ENCODE results near the gene OSER1. TPM values are rescaled to one million over a fixed set of nuclear protein-coding genes. Genes with fewer than 3 reads are reported as not detected.
A peak's percentile ranks its signal among the peaks of the same experiment; 100 is the strongest.

The OSER1 gene
- total RNA-seq, 1 donor from 2014 or later, result 31.3 TPM

GRCh38 chr20:44171775-44172571 lies 38.6 kb downstream of the OSER1 start:
- peaks cover 0 to 3% (median 0%) of the 10 kb centered on the region in 3 donors for H3K27me3 ChIP-seq (ENCODE audit: control insufficient read depth in 3 of 3, insufficient read depth in 3 of 3, low read length in 3 of 3)
- H3K36me3 ChIP-seq (ENCODE audit: control insufficient read depth in 3 of 3, insufficient read depth in 3 of 3, low read length in 3 of 3), result peaks cover 0 to 4% (median 3%) of the 10 kb centered on the region in 3 donors
- H3K9me3 ChIP-seq (ENCODE audit: control insufficient read depth in 3 of 3, low read length in 3 of 3), result no peaks in the 10 kb centered on the region
- H3K27ac ChIP-seq (ENCODE audit: low read depth, low read length), result peak overlapping the region; percentile 66
- no peak overlapping the region for H3K4me3 ChIP-seq (ENCODE audit: low read length in 3 of 3)
- H3K4me1 ChIP-seq (ENCODE audit: control insufficient read depth in 3 of 3, insufficient read depth in 3 of 3, low read length in 3 of 3), result peaks cover 67 to 80% (median 79%) of the 10 kb centered on the region in 3 donors
- peak overlapping the region; percentile 22 to 47 (median 41) for H3K9ac ChIP-seq (ENCODE audit: low read depth in 1 of 3, low read length in 3 of 3)

- peaks cover 74 to 80% (median 79%) of the 10 kb centered on the region in 3 donors for H3K4me1 ChIP-seq (ENCODE audit: control insufficient read depth in 3 of 3, insufficient read depth in 3 of 3, low read length in 3 of 3)
- H3K9me3 ChIP-seq (ENCODE audit: control insufficient read depth in 3 of 3, low read length in 3 of 3), result no peaks in the 10 kb centered on the region
- peak overlapping the region; percentile 41 to 58 (median 47) for H3K9ac ChIP-seq (ENCODE audit: low read depth in 1 of 3, low read length in 3 of 3)
- H3K27me3 ChIP-seq (ENCODE audit: control insufficient read depth in 3 of 3, insufficient read depth in 3 of 3, low read length in 3 of 3), result peaks cover 0 to 3% (median 0%) of the 10 kb centered on the region in 3 donors
- H3K4me3 ChIP-seq (ENCODE audit: low read length in 3 of 3), result peak overlapping the region in 1 of 3 donors; percentile 35
- H3K27ac ChIP-seq (ENCODE audit: low read depth, low read length), result peak overlapping the region; percentile 66
- peaks cover 0 to 4% (median 3%) of the 10 kb centered on the region in 3 donors for H3K36me3 ChIP-seq (ENCODE audit: control insufficient read depth in 3 of 3, insufficient read depth in 3 of 3, low read length in 3 of 3)
Observed at GRCh38 chr20:44170816-44171410, 39.7 kb downstream of the OSER1 start.

GRCh38 chr20:44167736-44168135 lies 42.8 kb downstream of the OSER1 start:
- H3K27ac ChIP-seq (ENCODE audit: low read depth, low read length), result peak overlapping the region; percentile 92
- H3K4me1 ChIP-seq (ENCODE audit: control insufficient read depth in 3 of 3, insufficient read depth in 3 of 3, low read length in 3 of 3), result peaks cover 67 to 85% (median 75%) of the 10 kb centered on the region in 3 donors
- H3K36me3 ChIP-seq (ENCODE audit: control insufficient read depth in 3 of 3, insufficient read depth in 3 of 3, low read length in 3 of 3), result peaks cover 0 to 3% (median 0%) of the 10 kb centered on the region in 3 donors
- no peak overlapping the region for H3K4me3 ChIP-seq (ENCODE audit: low read length in 3 of 3)
- peaks cover 0 to 3% (median 0%) of the 10 kb centered on the region in 3 donors for H3K27me3 ChIP-seq (ENCODE audit: control insufficient read depth in 3 of 3, insufficient read depth in 3 of 3, low read length in 3 of 3)
- H3K9me3 ChIP-seq (ENCODE audit: control insufficient read depth in 3 of 3, low read length in 3 of 3), result no peaks in the 10 kb centered on the region
- H3K9ac ChIP-seq (ENCODE audit: low read depth in 1 of 3, low read length in 3 of 3), result peak overlapping the region in 2 of 3 donors; percentile 48 to 58

- peak overlapping the region; percentile 92 for H3K27ac ChIP-seq (ENCODE audit: low read depth, low read length)
- peaks cover 0 to 3% (median 0%) of the 10 kb centered on the region in 3 donors for H3K27me3 ChIP-seq (ENCODE audit: control insufficient read depth in 3 of 3, insufficient read depth in 3 of 3, low read length in 3 of 3)
- peaks cover 57 to 80% (median 65%) of the 10 kb centered on the region in 3 donors for H3K4me1 ChIP-seq (ENCODE audit: control insufficient read depth in 3 of 3, insufficient read depth in 3 of 3, low read length in 3 of 3)
- peaks cover 0 to 3% (median 0%) of the 10 kb centered on the region in 3 donors for H3K36me3 ChIP-seq (ENCODE audit: control insufficient read depth in 3 of 3, insufficient read depth in 3 of 3, low read length in 3 of 3)
- peak overlapping the region; percentile 48 to 78 (median 58) for H3K9ac ChIP-seq (ENCODE audit: low read depth in 1 of 3, low read length in 3 of 3)
- no peaks in the 10 kb centered on the region for H3K9me3 ChIP-seq (ENCODE audit: control insufficient read depth in 3 of 3, low read length in 3 of 3)
- H3K4me3 ChIP-seq (ENCODE audit: low read length in 3 of 3), result peak overlapping the region; percentile 33 to 57 (median 41)
Observed at GRCh38 chr20:44166477-44166876, 44.1 kb downstream of the OSER1 start.

- Histone ChIP-seq H3K27ac (ENCODE audit: low read depth, low read length) (peak overlapping the region; percentile 92), H3K4me3 (ENCODE audit: low read length in 3 of 3) (peak overlapping the region; percentile 32 to 52 (median 33)), H3K36me3 (ENCODE audit: control insufficient read depth in 3 of 3, insufficient read depth in 3 of 3, low read length in 3 of 3) (peaks cover 0 to 6% (median 2%) of the 10 kb centered on the region in 3 donors), H3K27me3 (ENCODE audit: control insufficient read depth in 3 of 3, insufficient read depth in 3 of 3, low read length in 3 of 3) (peaks cover 0 to 3% (median 0%) of the 10 kb centered on the region in 3 donors), H3K9me3 (ENCODE audit: control insufficient read depth in 3 of 3, low read length in 3 of 3) (no peaks in the 10 kb centered on the region), H3K9ac (ENCODE audit: low read depth in 1 of 3, low read length in 3 of 3) (peak overlapping the region; percentile 2 to 78 (median 58)), H3K4me1 (ENCODE audit: control insufficient read depth in 3 of 3, insufficient read depth in 3 of 3, low read length in 3 of 3) (peaks cover 52 to 79% (median 60%) of the 10 kb centered on the region in 3 donors)
Observed at GRCh38 chr20:44166008-44166407, 44.6 kb downstream of the OSER1 start.

- H3K27me3 ChIP-seq (ENCODE audit: control insufficient read depth in 3 of 3, insufficient read depth in 3 of 3, low read length in 3 of 3), result peaks cover 0 to 2% (median 0%) of the 10 kb centered on the region in 3 donors
- H3K4me3 ChIP-seq (ENCODE audit: low read length in 3 of 3), result no peak overlapping the region
- peaks cover 27 to 62% (median 45%) of the 10 kb centered on the region in 3 donors for H3K4me1 ChIP-seq (ENCODE audit: control insufficient read depth in 3 of 3, insufficient read depth in 3 of 3, low read length in 3 of 3)
- H3K9me3 ChIP-seq (ENCODE audit: control insufficient read depth in 3 of 3, low read length in 3 of 3), result no peaks in the 10 kb centered on the region
- no peak overlapping the region for H3K27ac ChIP-seq (ENCODE audit: low read depth, low read length)
- peaks cover 14 to 26% (median 15%) of the 10 kb centered on the region in 3 donors for H3K36me3 ChIP-seq (ENCODE audit: control insufficient read depth in 3 of 3, insufficient read depth in 3 of 3, low read length in 3 of 3)
- no peak overlapping the region for H3K9ac ChIP-seq (ENCODE audit: low read depth in 1 of 3, low read length in 3 of 3)
Observed at GRCh38 chr20:44160133-44160532, 50.4 kb downstream of the OSER1 start.

- peaks cover 30 to 62% (median 46%) of the 10 kb centered on the region in 3 donors for H3K4me1 ChIP-seq (ENCODE audit: control insufficient read depth in 3 of 3, insufficient read depth in 3 of 3, low read length in 3 of 3)
- peaks cover 14 to 26% (median 15%) of the 10 kb centered on the region in 3 donors for H3K36me3 ChIP-seq (ENCODE audit: control insufficient read depth in 3 of 3, insufficient read depth in 3 of 3, low read length in 3 of 3)
- H3K27me3 ChIP-seq (ENCODE audit: control insufficient read depth in 3 of 3, insufficient read depth in 3 of 3, low read length in 3 of 3), result peaks cover 0 to 2% (median 0%) of the 10 kb centered on the region in 3 donors
- no peak overlapping the region for H3K9ac ChIP-seq (ENCODE audit: low read depth in 1 of 3, low read length in 3 of 3)
- no peaks in the 10 kb centered on the region for H3K9me3 ChIP-seq (ENCODE audit: control insufficient read depth in 3 of 3, low read length in 3 of 3)
- no peak overlapping the region for H3K4me3 ChIP-seq (ENCODE audit: low read length in 3 of 3)
- no peak overlapping the region for H3K27ac ChIP-seq (ENCODE audit: low read depth, low read length)
Observed at GRCh38 chr20:44159711-44160110, 50.9 kb downstream of the OSER1 start.

GRCh38 chr20:44159125-44159524 lies 51.4 kb downstream of the OSER1 start:
- Histone ChIP-seq H3K27ac (ENCODE audit: low read depth, low read length) (no peak overlapping the region), H3K9me3 (ENCODE audit: control insufficient read depth in 3 of 3, low read length in 3 of 3) (no peaks in the 10 kb centered on the region), H3K4me1 (ENCODE audit: control insufficient read depth in 3 of 3, insufficient read depth in 3 of 3, low read length in 3 of 3) (peaks cover 35 to 62% (median 52%) of the 10 kb centered on the region in 3 donors)

GRCh38 chr20:44157061-44157460 lies 53.5 kb downstream of the OSER1 start:
- Histone ChIP-seq H3K9me3 (ENCODE audit: control insufficient read depth in 3 of 3, low read length in 3 of 3) (no peaks in the 10 kb centered on the region), H3K27ac (ENCODE audit: low read depth, low read length) (peak overlapping the region; percentile 50), H3K4me1 (ENCODE audit: control insufficient read depth in 3 of 3, insufficient read depth in 3 of 3, low read length in 3 of 3) (peaks cover 55 to 70% (median 61%) of the 10 kb centered on the region in 3 donors), H3K4me3 (ENCODE audit: low read length in 3 of 3) (no peak overlapping the region), H3K36me3 (ENCODE audit: control insufficient read depth in 3 of 3, insufficient read depth in 3 of 3, low read length in 3 of 3) (peaks cover 16 to 26% (median 17%) of the 10 kb centered on the region in 3 donors), H3K9ac (ENCODE audit: low read depth in 1 of 3, low read length in 3 of 3) (no peak overlapping the region), H3K27me3 (ENCODE audit: control insufficient read depth in 3 of 3, insufficient read depth in 3 of 3, low read length in 3 of 3) (peaks cover 0 to 2% (median 0%) of the 10 kb centered on the region in 3 donors)

More at GRCh38 chr20:44159125-44159524, 51.4 kb downstream of the OSER1 start:
- Histone ChIP-seq H3K36me3 (ENCODE audit: control insufficient read depth in 3 of 3, insufficient read depth in 3 of 3, low read length in 3 of 3) (peaks cover 14 to 26% (median 15%) of the 10 kb centered on the region in 3 donors), H3K4me3 (ENCODE audit: low read length in 3 of 3) (no peak overlapping the region), H3K9ac (ENCODE audit: low read depth in 1 of 3, low read length in 3 of 3) (no peak overlapping the region), H3K27me3 (ENCODE audit: control insufficient read depth in 3 of 3, insufficient read depth in 3 of 3, low read length in 3 of 3) (peaks cover 0 to 2% (median 0%) of the 10 kb centered on the region in 3 donors)

Measured in skeletal muscle tissue (tissue), 4 donors.